Activated T-cell treated with anti-CD3 and anti-CD28 coated beads, Interleukin-2, amount 50 U/mL, for 1 hour (primary cell): ENCODE measurements around the gene FEZF1.
"Not testable (repeated sequence)": the region's sequence is repeated elsewhere in the genome, so short reads cannot be mapped to it uniquely, and the experiment has no call there.

Experiments used
- DNase-seq: peaks from one replicate; pipeline ENCODE4 v3.0.0-alpha.2; 2020

FEZF1 gene

DNA sequence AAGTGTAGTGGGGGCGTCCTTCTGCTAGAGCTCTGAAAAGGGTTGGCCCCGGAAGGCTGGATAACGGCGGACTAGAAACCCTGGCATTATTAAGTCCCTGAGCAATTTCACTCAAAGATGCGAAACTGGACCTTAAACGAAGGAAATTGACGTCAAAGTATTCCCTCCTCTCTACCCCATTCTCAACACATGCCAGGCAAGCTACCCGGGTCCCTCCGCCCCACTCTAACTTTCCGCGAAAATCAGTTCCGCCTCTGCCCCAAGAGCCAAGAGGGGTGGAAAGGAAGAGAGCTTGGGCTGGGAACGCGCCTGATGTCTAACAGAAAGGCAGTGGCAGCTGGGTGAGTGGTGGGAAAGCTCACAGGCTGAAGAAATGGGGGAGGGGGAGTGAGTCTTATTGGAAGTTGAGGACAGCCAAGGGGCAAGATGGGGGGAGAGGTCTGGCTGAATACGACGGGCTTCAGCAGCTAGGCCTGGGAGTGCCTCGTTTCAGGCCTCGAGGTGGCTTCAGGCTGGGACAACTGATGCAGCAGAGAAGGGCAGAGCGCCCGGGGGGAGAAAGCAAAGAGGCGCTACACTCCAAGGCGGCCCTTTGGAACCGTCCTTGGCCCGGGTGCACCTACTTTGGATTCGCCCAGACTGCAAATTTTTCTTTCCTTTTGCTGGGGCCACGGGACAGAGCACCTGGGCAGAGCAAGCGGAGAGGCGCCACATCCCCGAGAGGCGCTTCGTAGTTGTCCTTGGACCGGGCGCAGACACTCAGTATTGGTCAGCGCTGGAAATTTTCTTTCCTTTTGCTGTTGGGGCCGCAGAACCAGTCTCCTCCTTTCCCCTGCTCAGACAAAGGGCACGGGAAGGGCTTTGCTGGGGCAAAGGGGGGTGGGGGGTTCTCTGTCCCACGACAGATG is 2.0 kb upstream of the FEZF1 start:
- no peak for DNase-seq

DNA sequence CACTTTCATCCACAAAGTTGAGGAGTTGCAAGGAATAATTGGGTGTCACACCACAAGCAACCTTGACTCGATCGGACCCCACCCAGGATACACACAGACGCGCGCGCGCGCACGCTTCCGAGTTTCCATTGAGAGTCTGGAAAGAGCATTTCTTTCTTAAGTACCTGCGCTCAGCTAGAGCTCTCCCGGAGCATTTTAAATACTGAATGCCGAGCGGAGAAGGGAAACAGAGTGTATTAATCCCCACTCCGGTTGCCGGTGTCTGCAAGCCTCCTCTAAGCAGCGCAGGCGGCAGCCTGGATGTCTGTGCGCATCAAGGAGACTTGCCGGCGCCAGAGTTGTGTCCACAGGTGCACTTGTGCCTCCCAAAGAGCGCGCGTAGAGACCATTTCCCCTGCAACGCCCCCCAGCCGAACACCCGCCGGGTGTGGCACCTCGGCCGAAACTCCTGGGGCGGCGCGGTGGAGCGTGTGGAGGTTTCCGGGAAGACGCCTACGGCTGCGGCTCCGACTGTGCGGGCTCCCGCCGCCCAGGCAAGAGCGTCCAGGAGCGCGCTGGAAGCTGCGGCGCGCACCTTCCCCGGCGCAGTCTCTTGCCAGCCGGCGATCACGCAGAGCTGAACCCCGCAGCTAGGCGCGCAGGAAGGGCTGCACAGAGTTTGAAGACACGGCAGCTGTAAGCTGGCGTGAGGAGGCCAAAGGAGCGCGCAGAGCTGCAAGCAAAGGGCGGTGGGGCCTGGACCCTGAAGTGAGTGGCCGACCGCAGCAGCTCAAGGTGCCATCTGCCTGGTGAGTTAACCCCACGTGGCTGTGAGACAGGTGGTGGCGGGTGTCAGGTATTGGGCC is 1.1 kb upstream of the FEZF1 start:
- DNase-seq, result no peak

DNA sequence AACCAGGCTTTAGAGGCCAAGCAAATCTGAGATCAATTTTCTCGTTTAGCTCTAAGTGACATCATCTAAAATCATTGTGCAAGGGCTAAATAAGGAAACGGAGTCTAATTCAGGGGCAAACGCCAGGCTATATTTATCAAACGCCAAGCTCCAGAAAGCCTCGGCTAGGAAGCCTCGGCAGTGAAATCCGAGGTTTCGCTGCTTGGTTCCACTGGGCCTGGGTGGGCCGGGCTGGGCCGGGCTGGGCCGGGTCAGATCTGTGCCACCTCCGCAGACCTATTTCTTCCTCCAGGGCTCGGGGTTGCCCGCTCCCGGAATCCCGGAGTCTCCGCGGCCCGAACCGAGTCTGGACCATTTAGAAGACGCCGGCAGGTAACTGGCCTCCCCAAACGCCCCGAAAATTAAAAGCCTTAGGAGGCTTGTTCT is 459 bp upstream of the FEZF1 start:
- no peak for DNase-seq

DNA sequence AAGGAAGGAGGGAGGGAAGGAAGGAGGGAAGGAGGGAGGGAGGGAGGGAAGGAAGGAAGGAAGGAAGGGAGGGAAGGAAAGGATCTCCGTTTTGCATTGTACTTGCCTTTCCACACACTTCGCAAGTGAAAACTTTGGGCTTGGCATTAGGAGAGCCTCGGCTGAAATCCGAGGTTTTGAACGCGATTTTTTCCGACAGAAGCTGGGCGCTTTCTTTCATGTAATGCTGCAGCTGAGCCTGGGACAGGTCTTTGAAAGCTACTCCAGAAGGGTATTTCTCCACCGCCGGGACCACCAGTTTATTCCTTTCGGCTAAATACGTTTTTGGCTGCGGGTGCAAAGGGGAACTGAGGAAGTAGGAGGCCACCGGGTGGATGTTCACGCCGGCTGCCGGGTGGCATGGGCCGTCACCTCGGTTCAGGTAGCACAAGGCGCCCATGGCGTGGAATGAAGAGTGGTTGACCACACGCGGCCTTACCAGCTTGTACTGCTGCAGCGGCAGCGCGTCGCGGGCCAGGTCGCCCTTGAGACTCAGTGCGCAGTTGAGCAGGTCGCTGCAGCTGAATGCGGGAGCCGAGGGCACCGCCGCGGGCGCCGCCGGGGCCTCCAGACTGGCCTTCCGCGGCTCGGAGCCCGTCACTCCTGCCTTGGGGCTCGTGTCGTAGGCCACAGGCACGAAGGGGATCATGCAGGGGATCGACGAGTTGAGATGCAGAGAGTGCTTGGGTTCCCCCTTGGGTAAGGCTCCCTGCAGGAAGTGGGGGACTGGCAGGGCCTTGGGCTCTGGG is 825 bp downstream of the FEZF1 start:
- no peak for DNase-seq

DNA sequence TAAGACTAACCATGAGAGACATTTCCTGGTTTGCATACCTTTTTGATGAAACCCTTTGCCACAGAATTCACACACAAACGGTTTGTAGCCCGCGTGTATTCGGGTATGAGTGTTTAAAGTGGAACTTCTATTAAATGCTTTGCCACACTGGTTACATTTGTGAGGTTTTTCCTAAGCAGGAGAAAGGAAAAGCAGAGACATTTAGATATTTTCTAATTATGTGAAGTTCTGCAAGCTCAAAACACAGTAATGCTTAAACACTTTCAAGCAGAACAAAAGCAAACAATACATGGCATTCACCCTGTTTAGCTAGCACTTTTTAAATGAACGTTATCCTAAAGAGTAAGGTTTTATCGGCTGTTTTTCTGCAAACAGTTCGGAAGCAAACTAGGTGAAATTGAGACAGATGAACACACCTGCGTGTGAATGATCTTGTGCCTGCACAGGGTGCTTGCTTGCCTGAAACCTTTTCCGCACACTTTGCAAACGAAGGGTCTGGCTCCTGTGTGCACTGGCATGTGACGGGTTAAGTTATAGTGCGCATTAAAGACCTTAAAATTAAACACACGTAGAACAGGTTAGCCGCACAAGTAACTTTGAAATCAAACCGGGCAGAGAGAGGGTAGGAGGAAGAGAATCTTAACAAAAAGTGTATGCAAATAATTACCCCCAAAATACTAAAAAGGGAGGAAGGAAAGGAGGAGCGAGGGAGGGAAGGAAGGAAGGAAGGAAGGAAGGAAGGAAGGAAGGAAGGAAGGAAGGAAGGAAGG is 1.6 kb downstream of the FEZF1 start:
- no peak for DNase-seq

DNA sequence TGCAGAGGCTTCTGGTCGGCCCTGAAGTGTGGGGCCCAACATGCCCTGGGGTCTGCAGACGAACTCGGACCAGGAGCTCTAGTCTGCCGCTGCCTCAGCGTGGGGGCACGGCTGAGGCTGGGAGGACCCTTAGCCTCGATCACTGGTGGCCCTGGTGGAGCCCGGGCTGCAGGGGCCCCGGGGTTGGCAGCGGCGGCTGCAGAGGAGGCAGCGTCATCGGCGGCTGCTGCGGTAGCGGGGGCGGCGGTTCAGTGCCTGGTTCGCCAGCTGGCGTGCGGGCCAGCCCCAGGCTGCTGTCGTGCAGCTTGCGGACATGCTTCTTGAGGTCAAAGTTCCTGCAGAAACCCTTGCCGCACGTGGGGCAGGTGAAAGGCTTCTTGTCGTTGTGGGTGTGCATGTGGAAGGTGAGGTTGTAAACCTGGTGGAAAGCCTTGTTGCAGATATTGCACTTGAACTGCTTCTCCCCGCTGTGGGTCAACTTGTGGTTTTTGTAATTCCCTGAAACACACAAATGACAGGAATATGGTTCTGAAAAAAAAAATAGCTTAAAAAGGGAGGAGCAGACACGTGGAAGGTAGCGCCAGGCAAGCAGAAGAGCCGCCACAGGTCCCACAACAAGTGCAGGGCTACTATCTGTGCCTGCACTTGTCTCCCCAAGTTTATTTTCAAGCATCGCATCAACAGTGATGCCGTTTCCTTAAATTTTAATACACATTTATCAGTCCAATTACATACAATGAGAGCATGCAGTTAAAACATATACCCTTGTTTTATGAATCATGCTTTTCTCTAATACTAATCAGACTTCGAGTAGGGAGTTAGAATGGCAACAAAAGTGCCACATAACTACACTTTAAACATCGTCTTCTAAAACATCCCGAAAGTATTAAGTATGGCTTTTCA is 2.4 kb downstream of the FEZF1 start:
- DNase-seq, result no peak

DNA sequence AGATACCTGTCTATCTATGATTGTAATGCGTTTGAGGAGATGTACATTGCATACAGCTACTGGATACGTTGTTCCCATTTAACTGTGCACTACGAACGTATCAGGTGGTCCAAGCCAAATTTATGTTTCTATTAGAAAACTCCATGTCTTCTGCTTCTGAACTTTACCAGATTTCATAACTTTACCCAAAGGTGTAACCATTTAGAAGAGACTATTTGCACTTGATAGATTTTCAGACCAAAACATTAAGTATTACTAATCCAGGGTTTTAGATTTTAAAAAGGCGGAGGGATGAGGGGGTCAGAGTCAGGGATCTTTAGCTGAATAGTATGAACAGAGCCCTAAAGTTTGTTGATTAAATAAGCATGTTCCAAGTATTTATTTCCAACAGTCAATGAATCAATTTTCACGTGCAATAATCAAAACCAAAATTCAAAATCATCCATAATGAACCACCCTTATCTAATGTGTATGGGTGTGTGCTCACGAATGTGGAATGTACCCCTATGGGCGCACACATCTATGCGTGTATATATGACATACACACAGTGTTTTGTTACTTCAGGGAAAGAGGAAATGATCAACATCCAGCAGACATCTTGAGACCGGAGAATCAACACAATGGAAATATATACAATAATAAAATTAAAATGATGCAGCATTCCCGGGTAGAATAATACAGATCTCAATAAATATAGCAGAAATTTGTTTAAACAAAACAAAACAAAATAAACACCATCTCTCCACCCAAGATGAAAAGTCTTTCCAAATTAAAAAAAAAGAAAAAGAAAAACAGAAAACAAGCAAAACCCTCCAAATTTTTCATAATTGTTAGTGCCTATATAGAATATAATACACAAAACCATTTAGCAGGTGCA is 3.4 kb downstream of the FEZF1 start:
- no peak for DNase-seq

DNA sequence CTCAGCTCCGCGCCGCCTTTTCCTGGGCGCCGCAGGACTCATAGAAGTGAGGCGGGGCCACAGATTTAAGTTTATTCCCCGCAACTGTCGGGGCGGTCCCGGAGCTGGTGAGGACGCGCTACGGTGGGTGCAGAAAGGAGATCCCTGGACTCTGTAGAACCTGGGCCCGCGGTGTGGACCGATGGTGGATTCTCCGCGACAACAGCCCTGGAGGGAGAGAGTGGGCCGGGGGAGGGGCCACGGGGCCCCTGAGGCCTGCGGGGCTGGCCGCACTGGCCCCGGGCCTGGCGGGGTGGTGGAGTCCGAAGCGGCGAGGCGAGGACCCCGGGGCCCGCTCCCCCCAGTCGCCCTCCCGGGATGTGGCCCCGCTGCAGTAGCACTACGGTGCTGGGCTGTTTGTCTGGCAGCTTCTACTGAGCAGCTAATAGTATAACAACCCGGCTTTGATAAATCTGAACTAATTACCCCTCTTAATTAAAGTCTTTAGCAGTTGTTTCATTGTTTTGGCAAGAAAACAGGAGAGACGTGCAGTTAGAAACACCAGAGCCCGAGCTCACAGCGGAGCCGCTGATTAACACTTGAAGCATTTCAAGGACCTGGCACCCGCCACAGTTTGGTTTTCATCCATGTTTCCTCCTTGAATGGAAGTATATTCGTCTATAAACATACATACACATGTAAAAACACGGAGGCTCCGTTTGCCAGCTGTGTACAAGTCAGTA is 4.2 kb downstream of the FEZF1 start:
- DNase-seq, result no peak

DNA sequence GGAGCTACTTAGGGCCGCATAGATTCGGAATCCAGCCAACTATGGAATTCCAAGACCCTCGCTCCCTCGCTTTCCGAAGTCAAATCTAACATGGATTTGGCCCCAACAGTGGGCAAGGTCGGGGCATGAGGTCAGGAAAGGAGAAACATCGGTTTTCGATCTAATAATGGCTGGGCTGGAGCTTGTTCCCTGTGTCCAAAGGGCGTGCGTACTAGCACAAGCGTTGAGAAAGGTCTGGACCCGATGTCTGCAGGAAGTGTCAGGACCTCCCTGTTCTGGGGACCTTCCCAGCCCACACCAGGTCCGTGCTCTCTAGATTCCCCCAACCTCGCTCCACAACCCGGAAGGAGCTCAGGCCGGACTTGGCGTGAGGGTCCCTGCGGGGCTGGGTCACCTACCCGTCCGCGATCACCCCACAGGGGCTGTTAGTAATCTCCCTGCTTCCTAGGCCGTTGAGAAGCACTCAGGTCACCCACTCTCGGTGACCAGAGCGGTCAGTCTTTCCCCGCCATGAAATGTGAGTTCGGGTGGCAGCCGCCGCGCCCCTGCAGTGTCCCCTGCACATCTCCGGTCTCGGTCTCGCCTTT is 4.8 kb downstream of the FEZF1 start:
- no peak for DNase-seq

DNA sequence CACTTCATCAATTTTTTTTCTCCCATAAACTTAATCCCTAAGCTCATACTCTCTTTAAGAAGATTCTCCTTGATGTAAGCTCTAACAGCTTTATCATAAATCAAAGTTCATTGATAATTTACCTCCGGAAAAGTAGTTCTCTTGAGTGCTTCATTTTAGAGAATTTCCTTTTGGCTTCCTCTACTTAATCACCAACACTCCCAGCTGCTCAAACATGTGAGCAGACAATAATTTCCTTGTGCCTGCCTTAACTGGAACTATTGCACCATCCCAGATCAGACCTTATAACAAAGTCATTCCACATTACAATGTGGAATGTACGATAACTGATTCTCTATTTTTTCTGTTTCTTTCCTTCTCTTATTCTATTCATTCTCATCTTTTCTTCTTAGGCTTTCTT is 5.9 kb downstream of the FEZF1 start:
- DNase-seq, result no peak

DNA sequence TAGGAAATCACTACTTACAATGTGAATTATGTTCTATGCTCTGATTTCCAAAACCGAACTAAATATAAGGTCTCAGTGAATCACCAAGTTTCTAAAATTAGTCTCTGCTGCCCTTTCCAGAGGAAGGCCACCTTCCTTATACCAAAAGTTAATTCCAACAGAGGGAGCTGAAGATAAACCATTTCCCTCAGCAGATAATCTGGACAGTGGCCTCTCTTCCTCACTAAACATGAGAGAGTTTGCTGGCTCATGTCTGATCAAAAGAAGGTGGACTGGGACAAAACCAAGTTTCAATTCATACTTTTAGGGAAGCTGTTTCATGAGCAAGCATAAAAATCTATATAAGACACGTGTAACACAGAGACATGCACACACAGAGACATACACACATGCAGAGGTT is 6.4 kb downstream of the FEZF1 start:
- no peak for DNase-seq

DNA sequence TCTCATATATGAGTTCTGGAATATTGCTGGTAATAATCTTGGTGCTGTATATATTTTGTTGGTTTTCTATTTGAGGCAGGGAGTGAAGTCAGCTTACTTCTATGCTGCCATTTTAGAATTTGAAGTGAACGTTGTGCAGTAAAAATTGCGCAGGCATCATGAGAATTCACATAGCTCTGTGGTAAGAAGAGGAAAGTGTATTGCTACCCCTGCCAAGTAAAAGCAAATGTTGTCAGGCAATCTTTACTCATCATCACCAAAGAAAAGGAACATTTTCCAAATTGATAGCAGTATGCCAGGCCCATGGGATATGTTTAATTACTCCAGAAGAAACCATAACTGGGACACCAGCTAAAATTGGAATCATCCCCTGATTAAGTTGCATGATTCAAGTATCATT is 13.4 kb downstream of the FEZF1 start:
- no peak for DNase-seq

DNA sequence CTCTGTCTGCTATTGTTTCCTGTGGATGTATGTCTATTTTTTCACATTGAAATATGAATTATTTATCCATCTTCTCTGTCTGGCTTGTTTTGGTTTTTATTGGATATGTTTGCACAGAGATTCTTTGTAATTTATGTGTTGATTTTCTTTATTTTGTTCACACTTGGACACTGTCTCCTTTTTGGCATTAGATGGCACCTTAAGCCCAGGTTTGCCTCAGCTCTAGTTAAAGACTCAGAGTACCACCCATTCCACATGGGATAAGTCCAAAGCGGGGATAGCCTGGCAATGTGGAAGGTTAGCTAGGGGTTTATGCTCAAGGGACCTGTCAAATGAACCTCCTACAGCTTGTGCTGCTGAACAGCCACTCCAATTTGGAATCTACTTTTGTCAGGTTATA is 14.1 kb downstream of the FEZF1 start:
- DNase-seq, result no peak

DNA sequence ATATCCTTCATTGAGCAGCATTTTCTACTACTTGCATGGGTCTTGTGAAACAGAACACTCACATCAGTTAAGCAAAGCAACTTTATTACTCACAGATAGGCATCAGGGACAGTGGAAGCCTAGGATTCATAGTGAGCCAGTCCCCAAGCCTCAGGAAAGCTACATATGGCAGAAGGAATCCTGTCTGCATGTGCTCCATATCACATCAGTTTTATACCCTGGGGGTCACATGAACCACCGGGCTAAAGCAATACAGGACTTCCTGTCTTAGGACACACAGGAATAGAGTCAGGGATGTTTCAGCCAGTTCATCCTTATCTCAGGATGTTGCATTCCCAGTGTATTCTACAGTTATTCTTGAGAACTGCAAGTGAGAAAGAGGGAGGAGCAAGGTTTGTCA is 15.1 kb downstream of the FEZF1 start:
- no peak for DNase-seq

DNA sequence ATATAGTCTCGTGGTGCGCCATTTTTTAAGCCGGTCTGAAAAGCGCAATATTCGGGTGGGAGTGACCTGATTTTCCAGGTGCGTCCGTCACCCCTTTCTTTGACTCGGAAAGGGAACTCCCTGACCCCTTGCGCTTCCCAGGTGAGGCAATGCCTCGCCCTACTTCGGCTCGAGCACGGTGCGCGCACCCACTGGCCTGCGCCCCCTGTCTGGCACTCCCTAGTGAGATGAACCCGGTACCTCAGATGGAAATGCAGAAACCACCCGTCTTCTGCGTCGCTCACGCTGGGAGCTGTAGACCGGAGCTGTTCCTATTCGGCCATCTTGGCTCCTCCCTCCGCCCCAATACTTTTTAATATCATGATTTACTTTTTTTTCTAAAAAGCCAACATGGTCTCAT is 19.9 kb downstream of the FEZF1 start:
- not testable (repeated sequence) for DNase-seq

DNA sequence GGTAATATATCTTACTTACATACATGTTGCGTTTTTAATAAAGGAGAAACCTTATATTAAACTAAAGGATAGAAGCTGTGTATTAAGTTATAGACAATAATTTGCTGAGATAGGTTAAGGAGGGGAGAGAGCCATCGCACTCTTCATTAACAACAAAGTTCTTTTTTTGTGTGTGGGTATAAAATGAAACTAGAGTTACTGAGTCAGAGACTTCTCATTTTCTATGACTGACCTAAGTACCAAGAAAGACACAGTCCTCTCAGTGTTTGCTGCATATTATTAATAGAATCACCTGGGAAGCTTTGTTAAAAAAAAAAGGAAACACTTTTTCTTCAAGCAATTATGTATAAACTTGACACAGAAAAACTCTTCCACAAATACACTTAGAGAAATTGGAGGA is 31.4 kb downstream of the FEZF1 start:
- no peak for DNase-seq

DNA sequence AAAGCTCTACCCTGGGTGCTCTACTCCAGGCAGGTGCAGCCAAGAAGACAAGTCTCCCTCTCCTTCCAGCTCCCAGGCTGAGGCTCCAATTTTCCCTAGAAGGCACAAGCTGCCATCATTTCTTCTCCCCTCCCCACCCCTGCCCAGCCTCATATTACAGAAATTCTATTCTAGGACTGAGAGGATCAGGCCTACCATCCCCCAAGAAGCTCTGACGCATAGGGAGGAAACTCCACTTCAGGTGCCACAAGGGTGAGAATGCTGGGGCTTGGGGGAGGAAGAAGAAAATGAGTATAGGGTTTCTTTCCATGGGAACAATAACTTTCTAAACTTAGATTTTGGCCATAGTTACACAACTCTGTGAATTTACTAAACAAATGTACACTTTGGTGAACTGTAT is 35.3 kb downstream of the FEZF1 start:
- DNase-seq, result no peak

DNA sequence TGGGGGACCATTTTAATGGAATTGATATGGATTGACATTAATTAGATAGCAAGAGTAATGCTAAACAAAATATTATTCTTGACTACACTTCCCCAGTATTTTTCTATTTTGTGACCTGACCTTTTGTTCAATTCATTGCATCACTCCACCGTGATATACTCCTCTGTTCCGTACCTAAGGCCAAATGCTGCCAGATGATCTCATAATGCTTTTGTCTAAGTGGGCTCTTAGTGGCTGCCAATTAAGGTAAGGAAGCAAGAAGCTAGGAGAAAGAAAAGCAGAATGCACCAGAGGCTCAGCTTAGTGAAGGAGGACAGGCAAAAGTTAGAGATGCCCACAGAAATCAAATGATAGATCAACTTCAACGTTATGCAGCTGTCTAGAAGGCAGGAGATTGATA is 36.4 kb downstream of the FEZF1 start:
- DNase-seq, result no peak

DNA sequence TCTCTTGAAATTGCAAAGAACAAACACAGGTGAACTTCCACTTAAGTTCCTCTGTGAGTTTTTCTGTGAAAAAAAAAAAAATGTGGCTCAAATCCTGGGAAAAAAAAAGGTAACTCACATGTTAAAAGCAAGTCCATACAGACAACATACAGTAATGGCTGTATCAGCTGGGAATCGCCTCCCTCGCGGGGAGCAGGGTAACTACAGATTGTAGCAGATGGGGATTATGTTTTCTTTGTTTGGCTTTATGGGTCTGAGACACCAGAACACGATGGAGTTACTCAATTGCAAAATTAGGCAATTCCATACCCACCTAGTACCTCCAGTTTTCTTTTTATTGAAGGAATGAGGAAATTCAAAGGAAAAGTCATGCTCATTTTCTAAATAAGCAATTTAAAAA is 42.3 kb downstream of the FEZF1 start:
- DNase-seq, result no peak
